BE2C (cell line): ENCODE results near the gene KDM8.

Experiments
- DNase-seq: peaks from one replicate; pipeline ENCODE4 v3.0.0-alpha.2; 2020
- H3K27me3 ChIP-seq: fragments of 250-450 bp; sonication (Bioruptor Pico); 2 replicates; pipeline ENCODE4 v1.5.1; 2020; ENCODE audit warnings: mild to moderate bottlenecking
- H3K36me3 ChIP-seq: fragments of 250-450 bp; sonication (Bioruptor Pico); 2 replicates; pipeline ENCODE4 v1.5.1; 2020; ENCODE audit warnings: mild to moderate bottlenecking
- H3K4me1 ChIP-seq: fragments of 250-450 bp; sonication (Bioruptor Pico); 2 replicates; pipeline ENCODE4 v1.5.1; 2020
- H3K4me3 ChIP-seq: 2 replicates; pipeline ENCODE4 v1.5.1; 2011; ENCODE audit warnings: low read depth, low read length
- H3K9me3 ChIP-seq: fragments of 250-450 bp; sonication (Bioruptor Pico); 2 replicates; pipeline ENCODE4 v1.5.1; 2020
- CTCF ChIP-seq: IDR thresholded peaks from 2 replicates; pipeline ENCODE4 v1.5.1; 2012; ENCODE audit warnings: mild to moderate bottlenecking, low read depth, low read length

Gene KDM8

GRCh38 chr16:27165576-27165975 lies 37.8 kb upstream of the KDM8 start:
- Histone ChIP-seq H3K9me3 (no peaks in the 10 kb centered on the region; the same call in 1 of the 2 replicates), H3K4me3 (no peak overlapping the region), H3K27me3 (no peaks in the 10 kb centered on the region), H3K36me3 (no peaks in the 10 kb centered on the region), H3K4me1 (no peaks in the 10 kb centered on the region)
- TF ChIP-seq CTCF = no peak
- no peak for DNase-seq

- DNase-seq = no peak
- no peaks in the 10 kb centered on the region for H3K4me1 ChIP-seq
- TF ChIP-seq CTCF = no peak
- no peaks in the 10 kb centered on the region; the same call in 1 of the 2 replicates for H3K9me3 ChIP-seq
- H3K4me3 ChIP-seq = no peak overlapping the region
- no peaks in the 10 kb centered on the region for H3K36me3 ChIP-seq
- no peaks in the 10 kb centered on the region for H3K27me3 ChIP-seq
These were observed 34.5 kb upstream of the KDM8 start for GRCh38 chr16:27168790-27169189.

GRCh38 chr16:27169511-27170071 lies 33.7 kb upstream of the KDM8 start:
- H3K4me1 ChIP-seq = no peaks in the 10 kb centered on the region; the same call in 1 of the 2 replicates
- H3K4me3 ChIP-seq = no peak overlapping the region
- no peak for DNase-seq
- peak; percentile 36 for TF ChIP-seq CTCF
- no peaks in the 10 kb centered on the region for H3K27me3 ChIP-seq
- no peaks in the 10 kb centered on the region for H3K36me3 ChIP-seq
- no peaks in the 10 kb centered on the region; the same call in 1 of the 2 replicates for H3K9me3 ChIP-seq

- DNase-seq = no peak
- no peaks in the 10 kb centered on the region; the same call in 1 of the 2 replicates for H3K4me1 ChIP-seq
- H3K4me3 ChIP-seq = no peak overlapping the region
- no peaks in the 10 kb centered on the region for H3K27me3 ChIP-seq
- no peaks in the 10 kb centered on the region for H3K36me3 ChIP-seq
- no peak for TF ChIP-seq CTCF
- no peaks in the 10 kb centered on the region for H3K9me3 ChIP-seq
These were observed 31.7 kb upstream of the KDM8 start for GRCh38 chr16:27171584-27171983.

GRCh38 chr16:27174007-27174406 lies 29.3 kb upstream of the KDM8 start:
- peak; percentile 24 for DNase-seq
- no peaks in the 10 kb centered on the region; the same call in 1 of the 2 replicates for H3K4me1 ChIP-seq
- no peaks in the 10 kb centered on the region for H3K36me3 ChIP-seq
- H3K27me3 ChIP-seq = no peaks in the 10 kb centered on the region
- H3K4me3 ChIP-seq = no peak overlapping the region
- TF ChIP-seq CTCF = no peak
- no peaks in the 10 kb centered on the region for H3K9me3 ChIP-seq

GRCh38 chr16:27174798-27175197 lies 28.5 kb upstream of the KDM8 start:
- Histone ChIP-seq H3K4me3 (no peak overlapping the region), H3K27me3 (no peaks in the 10 kb centered on the region), H3K4me1 (no peaks in the 10 kb centered on the region; the same call in 1 of the 2 replicates), H3K36me3 (no peaks in the 10 kb centered on the region), H3K9me3 (no peaks in the 10 kb centered on the region)
- TF ChIP-seq CTCF = no peak
- DNase-seq = no peak
